Measurements from ENCODE around the gene KIF17.

Gene KIF17

GRCh38 chr1:20708891-20709290, 8.9 kb downstream of the KIF17 start:
- no peak for TF ChIP-seq CTCF (IDR thresholded peaks at IDR 0.05)
- no peak for DNase-seq (ENCODE audit: low spot score)
- Histone ChIP-seq H3K27ac (no peak overlapping the region), H3K4me3 (no peak overlapping the region)

- no peak for DNase-seq (ENCODE audit: low spot score)
- H3K4me3 ChIP-seq: no peak overlapping the region
- H3K27ac ChIP-seq: no peak overlapping the region
- no peak for TF ChIP-seq CTCF (IDR thresholded peaks at IDR 0.05)
These were observed 9.8 kb downstream of the KIF17 start for GRCh38 chr1:20708057-20708456.

GRCh38 chr1:20706841-20707240, 11.0 kb downstream of the KIF17 start:
- Histone ChIP-seq H3K4me3 (no peak overlapping the region), H3K27ac (no peak overlapping the region)
- TF ChIP-seq CTCF (IDR thresholded peaks at IDR 0.05): no peak
- no peak for DNase-seq (ENCODE audit: low spot score)

DNA sequence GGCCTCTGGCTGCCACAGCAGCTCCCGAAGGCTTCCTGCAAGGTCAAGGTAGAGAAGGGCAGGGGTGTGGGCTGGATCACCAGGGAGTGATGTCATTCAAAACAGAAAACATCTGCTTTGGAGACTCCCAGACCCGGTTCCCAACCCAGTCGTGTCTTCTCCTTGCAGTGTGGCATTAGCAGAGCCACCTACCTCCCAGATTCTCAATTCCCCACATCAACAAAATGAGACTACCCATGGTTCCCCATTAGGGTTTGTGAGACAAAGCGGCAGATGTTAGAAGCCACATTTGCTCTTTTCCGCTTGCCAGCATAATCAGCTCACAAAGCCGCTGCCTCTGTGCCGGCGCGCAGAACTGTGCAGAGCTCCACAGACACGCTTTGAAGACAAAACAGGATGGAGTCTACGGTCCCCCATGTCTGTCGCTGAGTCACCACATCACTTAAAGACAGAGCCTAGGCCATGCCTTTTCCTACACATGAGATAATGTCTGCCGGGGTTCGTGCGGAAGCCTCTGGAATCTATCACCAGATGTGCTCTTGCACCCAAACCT, 12.5 kb downstream of the KIF17 start:
- no peak for TF ChIP-seq CTCF (IDR thresholded peaks at IDR 0.05)
- no peak overlapping the region for H3K4me3 ChIP-seq
- no peak overlapping the region for H3K27ac ChIP-seq
- DNase-seq (ENCODE audit: low spot score): no peak

GRCh38 chr1:20704390-20705202, 13.2 kb downstream of the KIF17 start:
- TF ChIP-seq CTCF (IDR thresholded peaks at IDR 0.05): no peak
- no peak for DNase-seq (ENCODE audit: low spot score)
- H3K4me3 ChIP-seq: no peak overlapping the region
- H3K27ac ChIP-seq: no peak overlapping the region

DNA sequence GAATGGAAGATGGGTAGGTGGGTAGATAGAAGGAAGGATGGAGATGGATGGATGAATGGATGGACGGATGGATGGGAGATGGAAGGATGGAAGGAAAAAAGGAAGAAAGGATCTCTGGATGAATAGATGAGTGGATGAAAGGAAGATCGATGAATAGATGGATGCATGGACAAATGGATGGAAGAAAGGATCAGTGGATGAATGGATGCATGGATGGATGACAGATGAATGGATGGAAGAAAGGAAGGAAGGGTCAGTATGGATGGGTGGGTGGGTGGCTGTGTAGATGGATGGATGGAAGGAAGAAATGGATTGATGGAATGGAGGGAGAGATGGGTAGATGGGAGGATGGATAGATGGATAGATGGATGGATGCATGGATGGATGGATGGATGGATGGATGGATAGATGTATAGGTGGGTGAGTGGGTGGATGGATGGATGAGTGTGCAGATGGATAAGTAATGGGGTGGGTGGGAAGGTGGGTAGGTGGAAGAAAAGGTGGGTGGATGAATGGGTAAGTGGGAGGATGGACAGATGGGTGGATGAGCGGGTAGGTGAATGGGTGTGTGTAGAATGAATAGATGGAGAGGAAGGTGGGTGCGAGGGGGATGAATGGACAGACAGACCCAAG, 14.6 kb downstream of the KIF17 start:
- no peak for DNase-seq (ENCODE audit: low spot score)
- no peak overlapping the region for H3K27ac ChIP-seq
- no peak for TF ChIP-seq CTCF (IDR thresholded peaks at IDR 0.05)
- no peak overlapping the region for H3K4me3 ChIP-seq

Measured in coronary artery (tissue), 2 donors.